ENCODE results near the gene STYK1.
"Not testable (repeated sequence)": the region's sequence is repeated elsewhere in the genome, so short reads cannot be mapped to it uniquely, and the experiment has no call there.

The STYK1 gene

GRCh38 chr12:10663869-10664268, 10.0 kb downstream of the STYK1 start:
- Histone ChIP-seq H3K9ac (no peak overlapping the region), H3K36me3 (ENCODE audit: control insufficient read depth, insufficient read depth, low read length) (no peaks in the 10 kb centered on the region), H3K27me3 (ENCODE audit: control insufficient read depth, insufficient read depth, low read length) (no peaks in the 10 kb centered on the region), H3K9me3 (ENCODE audit: control insufficient read depth, low read length) (no peaks in the 10 kb centered on the region), H3K4me2 (ENCODE audit: low read length) (no peak overlapping the region), H3K79me2 (no peaks in the 10 kb centered on the region), H3K4me3 (ENCODE audit: low read depth, low read length) (no peak overlapping the region), H3K4me1 (no peaks in the 10 kb centered on the region), H2AFZ (no peak overlapping the region), H3K27ac (no peak overlapping the region)
- TF ChIP-seq, protein P1, sequence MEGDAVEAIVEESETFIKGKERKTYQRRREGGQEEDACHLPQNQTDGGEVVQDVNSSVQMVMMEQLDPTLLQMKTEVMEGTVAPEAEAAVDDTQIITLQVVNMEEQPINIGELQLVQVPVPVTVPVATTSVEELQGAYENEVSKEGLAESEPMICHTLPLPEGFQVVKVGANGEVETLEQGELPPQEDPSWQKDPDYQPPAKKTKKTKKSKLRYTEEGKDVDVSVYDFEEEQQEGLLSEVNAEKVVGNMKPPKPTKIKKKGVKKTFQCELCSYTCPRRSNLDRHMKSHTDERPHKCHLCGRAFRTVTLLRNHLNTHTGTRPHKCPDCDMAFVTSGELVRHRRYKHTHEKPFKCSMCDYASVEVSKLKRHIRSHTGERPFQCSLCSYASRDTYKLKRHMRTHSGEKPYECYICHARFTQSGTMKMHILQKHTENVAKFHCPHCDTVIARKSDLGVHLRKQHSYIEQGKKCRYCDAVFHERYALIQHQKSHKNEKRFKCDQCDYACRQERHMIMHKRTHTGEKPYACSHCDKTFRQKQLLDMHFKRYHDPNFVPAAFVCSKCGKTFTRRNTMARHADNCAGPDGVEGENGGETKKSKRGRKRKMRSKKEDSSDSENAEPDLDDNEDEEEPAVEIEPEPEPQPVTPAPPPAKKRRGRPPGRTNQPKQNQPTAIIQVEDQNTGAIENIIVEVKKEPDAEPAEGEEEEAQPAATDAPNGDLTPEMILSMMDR (IDR thresholded peaks at IDR 0.05) = no peak

- H2AFZ ChIP-seq = no peak overlapping the region
- no peak overlapping the region for H3K4me3 ChIP-seq (ENCODE audit: low read depth, low read length)
- H3K4me1 ChIP-seq = no peaks in the 10 kb centered on the region
- H3K4me2 ChIP-seq (ENCODE audit: low read length) = no peak overlapping the region
- no peaks in the 10 kb centered on the region for H3K79me2 ChIP-seq
- H3K27me3 ChIP-seq (ENCODE audit: control insufficient read depth, insufficient read depth, low read length) = no peaks in the 10 kb centered on the region
- H3K36me3 ChIP-seq (ENCODE audit: control insufficient read depth, insufficient read depth, low read length) = no peaks in the 10 kb centered on the region
- no peak overlapping the region for H3K27ac ChIP-seq
- TF ChIP-seq, protein P1 (IDR thresholded peaks at IDR 0.05) = no peak
- no peaks in the 10 kb centered on the region for H3K9me3 ChIP-seq (ENCODE audit: control insufficient read depth, low read length)
- no peak overlapping the region for H3K9ac ChIP-seq
Measured at GRCh38 chr12:10661338-10661737, 12.5 kb downstream of the STYK1 start.

DNA sequence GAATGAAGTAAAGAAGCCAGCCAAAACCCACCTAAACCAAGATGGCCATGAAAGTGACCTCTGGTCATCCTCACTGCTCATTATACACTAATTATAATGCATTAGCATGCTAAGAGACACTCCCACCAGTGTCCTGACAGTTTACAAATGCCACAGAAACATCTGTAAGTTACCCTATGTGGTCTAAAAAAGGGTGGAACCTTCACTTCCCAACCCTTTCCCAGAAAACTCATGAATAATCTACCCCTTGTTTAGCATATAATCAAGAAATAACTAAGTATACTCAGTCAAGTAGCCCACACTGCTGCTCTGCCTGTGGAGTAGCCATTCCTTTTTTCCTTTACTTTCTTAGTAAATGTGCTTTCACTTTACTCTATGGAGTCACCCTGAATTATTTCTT, 19.8 kb downstream of the STYK1 start:
- H3K9ac ChIP-seq = no peak overlapping the region
- TF ChIP-seq, protein P1 (IDR thresholded peaks at IDR 0.05) = no peak
- H3K79me2 ChIP-seq = no peaks in the 10 kb centered on the region
- no peak overlapping the region for H3K27ac ChIP-seq
- no peaks in the 10 kb centered on the region for H3K9me3 ChIP-seq (ENCODE audit: control insufficient read depth, low read length)
- no peaks in the 10 kb centered on the region for H3K4me1 ChIP-seq
- H3K36me3 ChIP-seq (ENCODE audit: control insufficient read depth, insufficient read depth, low read length) = no peaks in the 10 kb centered on the region
- H2AFZ ChIP-seq = no peak overlapping the region
- no peak overlapping the region for H3K4me3 ChIP-seq (ENCODE audit: low read depth, low read length)
- H3K4me2 ChIP-seq (ENCODE audit: low read length) = no peak overlapping the region
- no peaks in the 10 kb centered on the region for H3K27me3 ChIP-seq (ENCODE audit: control insufficient read depth, insufficient read depth, low read length)

DNA sequence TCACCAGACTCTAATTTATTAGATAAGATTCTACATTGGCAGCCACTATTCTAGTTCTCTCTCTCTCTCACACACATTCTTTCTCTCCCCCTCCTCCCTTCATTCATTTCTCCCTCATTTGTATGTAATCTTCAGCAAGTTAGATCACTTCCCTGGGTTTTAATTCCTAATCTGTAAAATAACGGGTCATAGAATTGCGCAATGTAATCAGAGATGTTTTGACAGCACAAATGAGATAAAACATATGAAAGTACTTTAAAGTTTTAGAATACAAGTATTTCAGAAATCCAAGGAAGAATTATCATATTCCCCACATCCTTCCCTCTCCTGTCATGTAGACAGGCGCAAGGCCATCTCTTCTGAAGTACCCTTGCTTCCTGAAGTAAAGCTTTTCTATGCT, 21.7 kb downstream of the STYK1 start:
- Histone ChIP-seq H3K27me3 (ENCODE audit: control insufficient read depth, insufficient read depth, low read length) (no peaks in the 10 kb centered on the region), H3K79me2 (no peaks in the 10 kb centered on the region), H3K4me1 (no peaks in the 10 kb centered on the region), H2AFZ (no peak overlapping the region), H3K9me3 (ENCODE audit: control insufficient read depth, low read length) (no peaks in the 10 kb centered on the region), H3K4me2 (ENCODE audit: low read length) (no peak overlapping the region), H3K27ac (no peak overlapping the region), H3K4me3 (ENCODE audit: low read depth, low read length) (no peak overlapping the region), H3K36me3 (ENCODE audit: control insufficient read depth, insufficient read depth, low read length) (no peaks in the 10 kb centered on the region), H3K9ac (no peak overlapping the region)
- TF ChIP-seq, protein P1 (IDR thresholded peaks at IDR 0.05) = no peak

- H3K4me1 ChIP-seq; H3K9me3 ChIP-seq (ENCODE audit: control insufficient read depth, low read length); H3K4me2 ChIP-seq (ENCODE audit: low read length); H2AFZ ChIP-seq; H3K27me3 ChIP-seq (ENCODE audit: control insufficient read depth, insufficient read depth, low read length); H3K4me3 ChIP-seq (ENCODE audit: low read depth, low read length); H3K27ac ChIP-seq; H3K9ac ChIP-seq; H3K79me2 ChIP-seq; H3K36me3 ChIP-seq (ENCODE audit: control insufficient read depth, insufficient read depth, low read length): not testable (repeated sequence)
Measured at GRCh38 chr12:10646576-10646975, 27.3 kb downstream of the STYK1 start.
